Melanocyte of skin (primary cell): ENCODE results near the gene TYMP. TPM values are rescaled to one million over a fixed set of nuclear protein-coding genes. Genes with fewer than 3 reads are reported as not detected.

ENCODE experiments used
- total RNA-seq, 2 donors: library from RNA; depleted of rRNA; stranded (reverse); fragments of >200 nt; gene quantifications; 2 replicates each; pipeline ENCODE4 v1.2.3, GENCODE V29; 2012

The TYMP gene
- 100 to 1,000 TPM; 295 to 352 TPM for total RNA-seq

GRCh38 chr22:50529897-50530579 is at the start of gene TYMP:
Gene TYMP (minus strand): TSS chr22:50530012. CDS start chr22:50529709, 303 bp downstream.

GRCh38 chr22:50577987-50578775 is 48.4 kb upstream of the TYMP start, which contains the start of gene CPT1B:
Gene CPT1B (minus strand): TSS chr22:50578427. CDS start chr22:50577915, 512 bp downstream.

GRCh38 chr22:50562523-50563412 is 33.0 kb upstream of the TYMP start, which contains the start of gene SYCE3:
Gene SYCE3 (minus strand): TSS chr22:50562919. CDS start chr22:50556405, 6,514 bp downstream.

GRCh38 chr22:50545522-50546325 is 15.9 kb upstream of the TYMP start, which contains the start of gene KLHDC7B:
Gene KLHDC7B (plus strand): TSS chr22:50545899. CDS start chr22:50546244, 345 bp downstream.

GRCh38 chr22:50525104-50525857 is 4.5 kb downstream of the TYMP start, which contains the start of gene SCO2:
Gene SCO2 (minus strand): TSS chr22:50525598. CDS start chr22:50524411, 1,187 bp downstream.

GRCh38 chr22:50507991-50508884 is 21.6 kb downstream of the TYMP start, which contains the start of gene NCAPH2:
Gene NCAPH2 (plus strand): TSS chr22:50508224. CDS start chr22:50508338, 114 bp downstream.

GRCh38 chr22:50507421-50507990 is 22.3 kb downstream of the TYMP start, which contains the start of gene LMF2:
Gene LMF2 (minus strand): TSS chr22:50507702. CDS start chr22:50507675, 27 bp downstream.

GRCh38 chr22:50486561-50487289 is 43.1 kb downstream of the TYMP start, which contains the start of gene MIOX:
Gene MIOX (plus strand): TSS chr22:50486859. CDS start chr22:50486898, 39 bp downstream.

GRCh38 chr22:50481440-50482106 is 48.2 kb downstream of the TYMP start, which contains the start of gene ADM2:
Gene ADM2 (plus strand): TSS chr22:50481543. CDS start chr22:50481848, 305 bp downstream.

Other genes with a start within 250 kb of the TYMP start
- gene PLXNB2, start 222.4 kb downstream of the TYMP start, total RNA-seq = 10 to 100 TPM; 56.3 to 66.1 TPM
- gene DENND6B, start 203.0 kb downstream of the TYMP start, total RNA-seq = 1 to 10 TPM in 1 of 2 donors, under 1 TPM in 1; 0.67 to 2.8 TPM
- gene PPP6R2, start 186.7 kb downstream of the TYMP start, total RNA-seq = 10 to 100 TPM; 40.0 to 53.3 TPM
- gene SBF1, start 55.0 kb downstream of the TYMP start, total RNA-seq = 10 to 100 TPM; 61.9 to 68.5 TPM
- 1 to 10 TPM in 1 of 2 donors, under 1 TPM in 1; 0.33 to 1.0 TPM for gene ADM2, start 48.5 kb downstream of the TYMP start, total RNA-seq
- not detected for gene MIOX, start 43.2 kb downstream of the TYMP start, total RNA-seq
- gene LMF2, start 22.3 kb downstream of the TYMP start, total RNA-seq = 10 to 100 TPM; 49.6 to 69.9 TPM
- gene NCAPH2, start 21.8 kb downstream of the TYMP start, total RNA-seq = 10 to 100 TPM; 35.8 to 56.6 TPM
- 1 to 10 TPM; 5.2 to 6.3 TPM for gene SCO2, start 4.4 kb downstream of the TYMP start, total RNA-seq
- gene KLHDC7B, start 15.9 kb upstream of the TYMP start, total RNA-seq = under 1 TPM in 1 of 2 donors, not detected in 1; under 0.01 TPM
- not detected for gene SYCE3, start 32.9 kb upstream of the TYMP start, total RNA-seq
- 10 to 100 TPM in 1 of 2 donors, 1 to 10 TPM in 1; 7.7 to 15.5 TPM for gene CPT1B, start 48.4 kb upstream of the TYMP start, total RNA-seq
- gene CHKB, start 52.8 kb upstream of the TYMP start, total RNA-seq = 10 to 100 TPM; 25.0 to 41.3 TPM
- gene MAPK8IP2, start 70.8 kb upstream of the TYMP start, total RNA-seq = 1 to 10 TPM; 7.7 to 9.6 TPM
- gene ARSA, start 98.1 kb upstream of the TYMP start, total RNA-seq = 10 to 100 TPM; 22.3 to 37.5 TPM
- 1 to 10 TPM; 2.8 to 4.7 TPM for gene SHANK3, start 142.8 kb upstream of the TYMP start, total RNA-seq
- gene ACR, start 208.2 kb upstream of the TYMP start, total RNA-seq = not detected